A549 (cell line): ENCODE measurements around the gene PIK3CB. TPM values are rescaled to one million over a fixed set of nuclear protein-coding genes. Genes with fewer than 3 reads are reported as not detected.

Experiments used
- ATAC-seq, 2 experiments: fragments of 200-7000 bp in 1 of 2; fragments of >200 bp in 1 of 2; cut with Nextera tagmentation in 1 of 2; cut with Tn5 transposase in 1 of 2; 3 replicates each; pipeline versions ENCODE4 v1.8.0 to v1.9.1; 2018 to 2020; ENCODE audit warnings: mild to moderate bottlenecking in 1 of 2, moderate library complexity in 1 of 2
- CTCF ChIA-PET: fragments of 300-600 bp; sonication (Branson Sonifier 250); formaldehyde crosslinking; extraction: SDS; loops from one replicate; lab custom pipeline; 2021; ENCODE audit warnings: antibody characterized with exemption, inconsistent platforms; lab: Yijun Ruan, JAX
- POLR2A ChIA-PET: fragments of 350-600 bp; formaldehyde crosslinking; extraction: SDS; loops from one replicate; lab custom pipeline; 2021; ENCODE audit warnings: antibody characterized with exemption, inconsistent platforms; lab: Yijun Ruan, JAX
- DNase-seq, 2 experiments: peaks; one replicate each; pipeline versions ENCODE4 v3.0.0 to v3.0.0-alpha.2; 2011 to 2016; ENCODE audit warnings: low read depth in 1 of 2, low spot score in 1 of 2
- FAIRE-seq: peaks from 2 replicates; lab custom pipeline; 2011; peaks lifted over from hg19 to GRCh38; lab: Jason Lieb, UNC
- H3K27ac ChIP-seq, 2 experiments: fragments of >200 bp; sonication (Bioruptor Twin); formaldehyde crosslinking; 3 replicates each; pipeline ENCODE4 v1.5.1; 2016 to 2017
- H3K4me1 ChIP-seq: fragments of >200 bp; sonication (Bioruptor Twin); formaldehyde crosslinking; 3 replicates; pipeline ENCODE4 v1.6.1; 2016
- H3K4me2 ChIP-seq: fragments of >200 bp; sonication (Bioruptor Twin); formaldehyde crosslinking; 3 replicates; pipeline ENCODE4 v1.6.1; 2016
- H3K4me3 ChIP-seq: fragments of >200 bp; sonication (Bioruptor Twin); formaldehyde crosslinking; 3 replicates; pipeline ENCODE4 v1.5.1; 2016
- H3K9me3 ChIP-seq: fragments of >200 bp; sonication (Bioruptor Twin); formaldehyde crosslinking; 3 replicates; pipeline ENCODE4 v1.6.1; 2016
- BHLHE40 ChIP-seq: IDR thresholded peaks from 2 replicates; pipeline ENCODE4 v1.6.1; 2012; ENCODE audit warnings: low read depth, low read length, inconsistent platforms
- CBX2 ChIP-seq: fragments of 200-600 bp; sonication (generic); IDR thresholded peaks from 2 replicates; pipeline ENCODE4 v1.6.1; 2016; ENCODE audit warnings: low read depth, mild to moderate bottlenecking, borderline replicate concordance
- CEBPB ChIP-seq, 2 experiments: fragments of >200 bp in 1 of 2; sonication (Bioruptor Twin) in 1 of 2; formaldehyde crosslinking in 1 of 2; IDR thresholded peaks; 2 replicates each; pipeline ENCODE4 v1.6.1; 2012 to 2016
- EHF ChIP-seq: fragments of 250-450 bp; sonication (Bioruptor Pico); IDR thresholded peaks from 2 replicates; pipeline ENCODE4 v1.5.0; 2020; ENCODE audit warnings: mild to moderate bottlenecking
- EHMT2 ChIP-seq: fragments of 200-600 bp; sonication (generic); IDR thresholded peaks from 2 replicates; pipeline ENCODE4 v1.6.1; 2016; ENCODE audit warnings: antibody characterized with exemption, low read depth, mild to moderate bottlenecking, moderate library complexity
- EP300 ChIP-seq, 2 experiments: fragments of >200 bp; sonication (Bioruptor Twin); formaldehyde crosslinking; IDR thresholded peaks; 2 replicates in 1 of 2; 3 replicates in 1 of 2; pipeline ENCODE4 v1.6.1; 2016 to 2017
- ESRRA ChIP-seq: fragments of 150-350 bp; IDR thresholded peaks from 2 replicates; pipeline ENCODE4 v1.6.1; 2014; ENCODE audit warnings: mild to moderate bottlenecking, low read length, borderline replicate concordance
- HDAC2 ChIP-seq: fragments of 200-600 bp; sonication (generic); IDR thresholded peaks from 2 replicates; pipeline ENCODE4 v1.6.1; 2016
- HEYL ChIP-seq: fragments of 250-450 bp; sonication (Bioruptor Pico); IDR thresholded peaks from 2 replicates; pipeline ENCODE4 v1.8.0; 2021; ENCODE audit warnings: mild to moderate bottlenecking, moderate library complexity
- HOXA7 ChIP-seq: fragments of 250-450 bp; sonication (Bioruptor Pico); IDR thresholded peaks from 2 replicates; pipeline ENCODE4 v1.5.0; 2020; ENCODE audit warnings: mild to moderate bottlenecking, moderate library complexity
- HOXB13 ChIP-seq: fragments of 250-450 bp; sonication (Bioruptor Pico); IDR thresholded peaks from 2 replicates; pipeline ENCODE4 v1.5.0; 2020; ENCODE audit warnings: low read depth, mild to moderate bottlenecking, moderate library complexity
- KDM5A ChIP-seq: fragments of 200-600 bp; sonication (generic); IDR thresholded peaks from 2 replicates; pipeline ENCODE4 v1.6.1; 2016; ENCODE audit warnings: antibody characterized with exemption, mild to moderate bottlenecking
- MAZ ChIP-seq: fragments of 150-350 bp; IDR thresholded peaks from 2 replicates; pipeline ENCODE4 v1.6.1; 2014; ENCODE audit warnings: antibody characterized with exemption, low read depth, low read length, borderline replicate concordance
- MYC ChIP-seq: IDR thresholded peaks from 2 replicates; pipeline ENCODE4 v1.6.1; 2012; ENCODE audit warnings: mild to moderate bottlenecking, inconsistent platforms, low read length, improper control_type of control experiment, borderline replicate concordance
- NFE2L2 ChIP-seq: fragments of 150-350 bp; conservative IDR thresholded peaks from 2 replicates; pipeline ENCODE4 v1.6.1; 2014; ENCODE audit warnings: low read length
- PHF8 ChIP-seq: fragments of 200-600 bp; sonication (generic); IDR thresholded peaks from 2 replicates; pipeline ENCODE4 v1.6.1; 2016; ENCODE audit warnings: low read depth, mild to moderate bottlenecking, antibody characterized with exemption, moderate library complexity, borderline replicate concordance
- POLR2A ChIP-seq: IDR thresholded peaks from 2 replicates; pipeline ENCODE4 v1.6.1; 2012; ENCODE audit warnings: mild to moderate bottlenecking, low read length
- POLR2AphosphoS2 ChIP-seq: conservative IDR thresholded peaks from 2 replicates; pipeline ENCODE4 v1.6.1; 2012; ENCODE audit warnings: low read length, improper control_type of control experiment, inconsistent platforms
- REST ChIP-seq: fragments of 200-600 bp; sonication (generic); IDR thresholded peaks from 2 replicates; pipeline ENCODE4 v1.6.1; 2016; ENCODE audit warnings: antibody characterized with exemption, mild to moderate bottlenecking, moderate library complexity
- RFX5 ChIP-seq: fragments of 450-650 bp; IDR thresholded peaks from 2 replicates; pipeline ENCODE4 v1.7.1; 2014; ENCODE audit warnings: antibody characterized with exemption, mild to moderate bottlenecking, moderate library complexity
- ZC3H11A ChIP-seq: fragments of 450-650 bp; IDR thresholded peaks from 2 replicates; pipeline ENCODE4 v1.6.1; 2014; ENCODE audit warnings: antibody characterized with exemption, mild to moderate bottlenecking
- WGBS: methylation state at CpG from one replicate; pipeline ENCODE4 v1.1.6; 2017; ENCODE audit errors: missing lambda C conversion rate; 5-methylcytosine and 5-hydroxymethylcytosine counted together
- polyA plus RNA-seq, 4 experiments: library from polyadenylated mRNA; depleted of rRNA in 3 of 4; stranded (reverse); fragments of >200 nt; fragmentation: RNase III in 1 of 4; extraction: RNeasy Plus Mini Kit Qiagen cat#74134 plus additional on column Dnase treatment in 1 of 4; gene quantifications; 2 replicates in 3 of 4; 3 replicates in 1 of 4; pipeline ENCODE4 v1.2.3, GENCODE V29; 2011 to 2017
- TF ChIP-seq, protein P1 (sequence below): IDR thresholded peaks from 2 replicates; pipeline ENCODE4 v1.6.1; 2012
- TF ChIP-seq, protein P2 (sequence below): fragments of >200 bp; sonication (Bioruptor Twin); formaldehyde crosslinking; IDR thresholded peaks from 2 replicates; pipeline ENCODE4 v1.6.1; 2016
- TF ChIP-seq, protein P3 (sequence below): IDR thresholded peaks from 2 replicates; pipeline ENCODE4 v1.6.1; 2012; ENCODE audit warnings: low read depth, borderline replicate concordance
- TF ChIP-seq, protein P4 (sequence below): fragments of 250-450 bp; sonication (Bioruptor Pico); IDR thresholded peaks from 2 replicates; pipeline ENCODE4 v1.5.0; 2021; ENCODE audit warnings: mild to moderate bottlenecking, moderate library complexity, borderline replicate concordance

Gene PIK3CB
- polyA plus RNA-seq, 2 of the 4 experiments (the other 2 are of a cell fraction), result 20.7 to 23.3 TPM

- Histone ChIP-seq H3K4me1 (peaks cover 13% of the 10 kb centered on the region), H3K4me3 (no peak overlapping the region), H3K4me2 (no peak overlapping the region), H3K9me3 (no peaks in the 10 kb centered on the region), H3K27ac (no peak overlapping the region)
- FAIRE-seq (no peak), DNase-seq (no peak), ATAC-seq (no peak)
- TF ChIP-seq HOXA7 (CRISPR knock-in tag) (no peak), PHF8 (no peak), KDM5A (no peak), CEBPB (IDR thresholded peaks at IDR 0.05) (no peak), MAZ (no peak), MYC (no peak), NFE2L2 (no peak)
- TF ChIP-seq, protein P1, sequence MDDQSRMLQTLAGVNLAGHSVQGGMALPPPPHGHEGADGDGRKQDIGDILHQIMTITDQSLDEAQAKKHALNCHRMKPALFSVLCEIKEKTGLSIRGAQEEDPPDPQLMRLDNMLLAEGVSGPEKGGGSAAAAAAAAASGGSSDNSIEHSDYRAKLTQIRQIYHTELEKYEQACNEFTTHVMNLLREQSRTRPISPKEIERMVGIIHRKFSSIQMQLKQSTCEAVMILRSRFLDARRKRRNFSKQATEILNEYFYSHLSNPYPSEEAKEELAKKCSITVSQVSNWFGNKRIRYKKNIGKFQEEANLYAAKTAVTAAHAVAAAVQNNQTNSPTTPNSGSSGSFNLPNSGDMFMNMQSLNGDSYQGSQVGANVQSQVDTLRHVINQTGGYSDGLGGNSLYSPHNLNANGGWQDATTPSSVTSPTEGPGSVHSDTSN, result no peak
- TF ChIP-seq, protein P2, sequence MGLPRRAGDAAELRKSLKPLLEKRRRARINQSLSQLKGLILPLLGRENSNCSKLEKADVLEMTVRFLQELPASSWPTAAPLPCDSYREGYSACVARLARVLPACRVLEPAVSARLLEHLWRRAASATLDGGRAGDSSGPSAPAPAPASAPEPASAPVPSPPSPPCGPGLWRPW, result no peak
- TF ChIP-seq, protein P3, sequence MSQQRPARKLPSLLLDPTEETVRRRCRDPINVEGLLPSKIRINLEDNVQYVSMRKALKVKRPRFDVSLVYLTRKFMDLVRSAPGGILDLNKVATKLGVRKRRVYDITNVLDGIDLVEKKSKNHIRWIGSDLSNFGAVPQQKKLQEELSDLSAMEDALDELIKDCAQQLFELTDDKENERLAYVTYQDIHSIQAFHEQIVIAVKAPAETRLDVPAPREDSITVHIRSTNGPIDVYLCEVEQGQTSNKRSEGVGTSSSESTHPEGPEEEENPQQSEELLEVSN, result no peak
- POLR2A ChIA-PET, result no interaction called here
- 3% methylated on average over 1 of the region's 1 CpG for WGBS
- CTCF ChIA-PET, result no interaction called here
Observed at GRCh38 chr3:138867996-138868395, 33.3 kb upstream of the PIK3CB start.

GRCh38 chr3:138863776-138864113 lies 29.0 kb upstream of the PIK3CB start:
- ChIA-PET POLR2A (interaction anchor here (0.5 to 1.7 kb wide), 5 partner anchors 28 to 147 kb away, joined by 3 to 7 read pairs (median 3); no protein-coding TSS in a partner anchor), CTCF (interaction anchor here (0.9 to 4.6 kb wide), 4 partner anchors 23 to 76 kb away, joined by 3 to 26 read pairs (median 4); no protein-coding TSS in a partner anchor)
- ATAC-seq (no peak), FAIRE-seq (no peak), DNase-seq (no peak)
- Histone ChIP-seq H3K4me3 (0 out of 3 replicates have a peak overlapping the region, but pooled peaks have one; percentile 14), H3K27ac (peak overlapping the region; percentile 90 to 93), H3K4me1 (peaks cover 33% of the 10 kb centered on the region), H3K4me2 (peak overlapping the region; percentile 79), H3K9me3 (no peaks in the 10 kb centered on the region)
- TF ChIP-seq RFX5 (no peak), EHF (no peak), ESRRA (no peak), ZC3H11A (no peak), EP300 (IDR thresholded peaks at IDR 0.05) (no peak), CBX2 (no peak), MYC (no peak), REST (no peak), HOXB13 (CRISPR knock-in tag) (no peak), POLR2AphosphoS2 (no peak), HEYL (CRISPR knock-in tag) (no peak), HDAC2 (no peak), EHMT2 (no peak), BHLHE40 (no peak), POLR2A (no peak)
- TF ChIP-seq, protein P4, sequence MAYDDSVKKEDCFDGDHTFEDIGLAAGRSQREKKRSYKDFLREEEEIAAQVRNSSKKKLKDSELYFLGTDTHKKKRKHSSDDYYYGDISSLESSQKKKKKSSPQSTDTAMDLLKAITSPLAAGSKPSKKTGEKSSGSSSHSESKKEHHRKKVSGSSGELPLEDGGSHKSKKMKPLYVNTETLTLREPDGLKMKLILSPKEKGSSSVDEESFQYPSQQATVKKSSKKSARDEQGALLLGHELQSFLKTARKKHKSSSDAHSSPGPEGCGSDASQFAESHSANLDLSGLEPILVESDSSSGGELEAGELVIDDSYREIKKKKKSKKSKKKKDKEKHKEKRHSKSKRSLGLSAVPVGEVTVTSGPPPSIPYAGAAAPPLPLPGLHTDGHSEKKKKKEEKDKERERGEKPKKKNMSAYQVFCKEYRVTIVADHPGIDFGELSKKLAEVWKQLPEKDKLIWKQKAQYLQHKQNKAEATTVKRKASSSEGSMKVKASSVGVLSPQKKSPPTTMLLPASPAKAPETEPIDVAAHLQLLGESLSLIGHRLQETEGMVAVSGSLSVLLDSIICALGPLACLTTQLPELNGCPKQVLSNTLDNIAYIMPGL, result no peak
- 76% methylated on average over 4 of the region's 4 CpGs for WGBS
